Large intestine (tissue), 12 donors: ENCODE measurements around the gene TNNT3. TPM values are rescaled to one million over a fixed set of nuclear protein-coding genes. Genes with fewer than 3 reads are reported as not detected.
"Not testable (repeated sequence)": the region's sequence is repeated elsewhere in the genome, so short reads cannot be mapped to it uniquely, and the experiment has no call there.

Source experiments
- DNase-seq, 2 donors: peaks; one replicate each; pipeline versions ENCODE4 v3.0.0 to v3.0.0-alpha.2; 2013
- H3K27ac ChIP-seq: one replicate; pipeline ENCODE4 v1.5.1; 2013; ENCODE audit warnings: low read length
- H3K27me3 ChIP-seq: 2 replicates; pipeline ENCODE4 v1.6.1; 2013; ENCODE audit warnings: low read length; ENCODE audit not compliant: control insufficient read depth, insufficient read depth
- H3K36me3 ChIP-seq: 2 replicates; pipeline ENCODE4 v1.6.1; 2013; ENCODE audit warnings: low read length; ENCODE audit not compliant: control insufficient read depth, insufficient read depth
- H3K4me1 ChIP-seq: one replicate; pipeline ENCODE4 v1.6.1; 2013; ENCODE audit warnings: low read length; ENCODE audit not compliant: control insufficient read depth, insufficient read depth
- H3K4me3 ChIP-seq: one replicate; pipeline ENCODE4 v1.5.1; 2013; ENCODE audit warnings: low read length
- H3K9me3 ChIP-seq: one replicate; pipeline ENCODE4 v1.6.1; 2013; ENCODE audit warnings: mild to moderate bottlenecking, low read depth, low read length, moderate library complexity; ENCODE audit not compliant: control insufficient read depth
- WGBS: methylation state at CpG from one replicate; pipeline ENCODE4 v1.1.5; 2013; ENCODE audit warnings: low lambda C conversion rate; ENCODE audit not compliant: insufficient coverage; 5-methylcytosine and 5-hydroxymethylcytosine counted together
- long read RNA-seq, 11 donors: transcript quantifications; one replicate each; lab custom pipeline, GENCODE V29; 2026
- polyA plus RNA-seq: library from polyadenylated mRNA; unstranded; fragments of 120-200 nt; gene quantifications from one replicate; pipeline ENCODE4 v1.2.1, GENCODE V29; 2013

TNNT3 gene
- polyA plus RNA-seq = 11.9 TPM
- long read RNA-seq, donor 1 = 0 reads
- long read RNA-seq, donor 2 = 0 reads
- long read RNA-seq, donor 3 = 0 reads
- long read RNA-seq, donor 4 = 0 reads
- long read RNA-seq, donor 5, partial matches to known transcripts = 0 of 1 reads
- long read RNA-seq, donor 5, other reads (novel, unspliced or antisense) = 0 of 1 reads
- long read RNA-seq, donor 6 = 0 reads
- long read RNA-seq, donor 7 = 0 reads
- long read RNA-seq, donor 8 = 0 reads
- long read RNA-seq, donor 9 = 0 reads
- long read RNA-seq, donor 10 = 0 reads
- long read RNA-seq, donor 11 = 0 reads

DNA sequence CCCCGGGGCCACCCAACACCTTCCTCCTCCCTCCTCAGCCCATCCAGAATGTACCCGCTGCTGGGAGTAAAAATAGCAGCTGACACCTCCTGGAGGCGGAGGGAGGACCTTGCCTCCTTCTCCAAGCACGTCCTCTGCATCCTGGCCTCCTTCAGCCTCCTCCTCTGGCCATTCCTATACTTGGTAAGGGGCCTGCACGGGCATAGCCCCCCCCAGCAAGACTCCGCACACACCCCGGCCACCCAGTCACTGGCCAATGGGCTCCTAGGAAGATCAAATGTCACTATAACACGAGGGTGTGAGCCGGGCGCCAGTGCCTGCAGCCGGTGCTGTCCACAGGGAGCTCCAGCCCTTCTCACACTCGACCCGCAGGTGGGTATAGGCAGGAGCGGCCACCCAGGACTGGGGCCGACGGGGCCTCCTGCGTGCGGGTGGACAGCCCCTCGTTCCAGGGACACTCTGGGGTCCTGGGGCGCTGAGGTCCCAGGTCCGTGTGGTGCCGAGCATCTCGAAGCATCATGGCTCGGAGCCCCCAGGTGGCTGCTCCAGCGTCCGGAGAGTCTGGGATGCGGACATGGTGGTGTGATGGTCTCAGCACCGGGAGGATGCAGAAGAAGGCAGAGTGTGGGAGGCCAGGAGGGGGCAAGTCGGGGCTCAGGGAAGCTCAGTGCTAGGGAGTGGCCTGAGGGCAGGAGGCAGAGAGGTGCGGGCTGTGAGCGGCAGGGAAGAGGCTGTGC lies at the start of gene TNNT3:
Gene TNNT3, plus strand, starts transcription at position 313 of the 737 bp plus-strand sequence. CDS start 3,172 bp downstream, outside the sequence.
- no CpG with 5 or more reads among the region's 31 CpGs for WGBS

DNA sequence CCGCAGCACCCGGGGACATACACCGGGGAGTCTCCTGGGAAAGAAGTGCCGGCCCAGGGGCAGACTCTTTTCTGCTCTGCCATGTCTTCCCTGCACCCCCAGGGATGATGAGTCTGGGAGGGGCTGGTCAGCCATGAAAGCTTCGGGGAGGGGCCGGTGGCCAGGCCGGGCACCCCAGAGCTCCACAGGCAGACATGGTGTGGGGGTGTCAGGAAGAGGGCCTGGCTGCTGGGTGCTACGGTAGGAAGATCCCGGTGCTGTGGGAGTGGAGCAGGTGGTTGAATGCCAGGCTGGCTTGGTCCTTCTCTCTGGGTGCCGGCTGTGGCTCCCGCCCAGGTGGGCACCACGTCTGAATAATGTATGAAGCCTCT lies 49.2 kb upstream of the TNNT3 start:
- peaks cover 21% of the 10 kb centered on the region for H3K27me3 ChIP-seq
- H3K4me3 ChIP-seq = no peak overlapping the region
- H3K9me3 ChIP-seq = peaks cover 4% of the 10 kb centered on the region
- no peaks in the 10 kb centered on the region for H3K36me3 ChIP-seq
- peaks cover 2% of the 10 kb centered on the region for H3K4me1 ChIP-seq
- no peak for DNase-seq
- WGBS = no CpG with 5 or more reads among the region's 12 CpGs
- H3K27ac ChIP-seq = no peak overlapping the region

More for the DNA sequence above, at the start of gene TNNT3:
- Histone ChIP-seq H3K4me1 (no peaks in the 10 kb centered on the region), H3K27ac (no peak within 1 kb of the TSS), H3K27me3 (no peaks in the 10 kb centered on the region), H3K36me3 (no peaks in the 10 kb centered on the region), H3K4me3 (no peak within 1 kb of the TSS), H3K9me3 (no peaks in the 10 kb centered on the region)
- DNase-seq = no peak

DNA sequence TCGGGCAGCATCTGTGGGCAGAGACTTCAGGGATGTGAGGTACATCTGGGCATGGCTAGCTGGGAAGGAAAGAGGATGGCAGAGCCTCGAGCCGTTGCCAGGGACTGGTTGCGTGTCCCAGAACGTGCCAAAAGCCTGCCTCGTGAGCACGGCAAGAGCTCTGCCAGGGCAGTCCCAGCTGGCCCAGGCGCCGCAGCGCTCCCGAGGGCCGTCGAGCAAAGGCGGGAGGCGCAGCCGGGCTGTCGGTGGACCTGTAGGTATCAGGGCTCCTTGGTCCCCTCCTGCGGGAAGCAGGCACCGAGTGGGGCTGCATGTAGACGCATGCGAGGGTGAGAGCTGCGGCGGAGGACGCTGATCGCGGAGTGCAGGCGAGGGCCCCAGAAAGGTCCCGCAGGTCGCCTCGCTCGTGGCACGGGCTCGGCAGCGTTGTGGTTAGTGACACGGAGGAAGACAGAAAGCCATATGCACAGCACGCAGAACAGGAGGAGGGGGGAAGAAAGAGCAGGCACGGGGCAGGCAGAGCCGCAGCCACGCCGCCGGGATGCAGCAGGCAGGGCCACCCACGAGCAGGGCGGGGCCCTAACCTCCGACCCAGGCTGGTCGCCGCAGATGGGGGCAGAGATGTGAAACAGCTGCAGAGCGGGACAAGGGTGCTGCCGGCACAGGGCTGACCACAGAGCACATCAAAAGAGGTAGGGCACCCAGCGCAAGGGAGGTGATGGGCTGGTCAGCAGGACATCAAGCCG lies 48.6 kb upstream of the TNNT3 start:
- Histone ChIP-seq H3K27me3 (peaks cover 21% of the 10 kb centered on the region), H3K36me3 (no peaks in the 10 kb centered on the region), H3K4me3 (no peak overlapping the region), H3K9me3 (peaks cover 4% of the 10 kb centered on the region), H3K27ac (no peak overlapping the region), H3K4me1 (peaks cover 4% of the 10 kb centered on the region)
- DNase-seq = no peak
- no CpG with 5 or more reads among the region's 50 CpGs for WGBS

DNA sequence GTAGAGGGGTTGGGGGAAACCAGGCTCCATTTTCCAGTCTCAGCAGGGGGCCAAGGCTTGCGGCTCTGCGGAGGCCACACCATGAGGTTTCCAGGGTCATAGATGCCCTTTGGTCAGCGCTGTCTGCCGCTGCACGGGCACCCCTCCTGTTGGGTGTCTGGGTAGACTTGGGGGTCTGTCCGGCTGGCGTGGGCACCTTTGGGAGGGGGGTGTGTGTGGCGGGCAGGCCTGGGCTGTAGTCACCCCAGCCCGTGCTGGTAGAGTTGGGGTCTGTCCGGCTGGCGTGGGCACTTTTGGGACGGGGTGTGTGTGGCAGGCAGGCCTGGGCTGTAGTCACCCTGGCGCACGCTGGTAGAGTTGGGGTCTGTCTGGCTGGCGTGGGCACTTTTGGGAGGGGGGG lies 48.0 kb upstream of the TNNT3 start:
- peaks cover 9% of the 10 kb centered on the region for H3K4me1 ChIP-seq
- no peak overlapping the region for H3K27ac ChIP-seq
- H3K36me3 ChIP-seq = no peaks in the 10 kb centered on the region
- no CpG with 5 or more reads among the region's 15 CpGs for WGBS
- peaks cover 4% of the 10 kb centered on the region for H3K9me3 ChIP-seq
- H3K27me3 ChIP-seq = peaks cover 21% of the 10 kb centered on the region
- no peak overlapping the region for H3K4me3 ChIP-seq
- no peak for DNase-seq

DNA sequence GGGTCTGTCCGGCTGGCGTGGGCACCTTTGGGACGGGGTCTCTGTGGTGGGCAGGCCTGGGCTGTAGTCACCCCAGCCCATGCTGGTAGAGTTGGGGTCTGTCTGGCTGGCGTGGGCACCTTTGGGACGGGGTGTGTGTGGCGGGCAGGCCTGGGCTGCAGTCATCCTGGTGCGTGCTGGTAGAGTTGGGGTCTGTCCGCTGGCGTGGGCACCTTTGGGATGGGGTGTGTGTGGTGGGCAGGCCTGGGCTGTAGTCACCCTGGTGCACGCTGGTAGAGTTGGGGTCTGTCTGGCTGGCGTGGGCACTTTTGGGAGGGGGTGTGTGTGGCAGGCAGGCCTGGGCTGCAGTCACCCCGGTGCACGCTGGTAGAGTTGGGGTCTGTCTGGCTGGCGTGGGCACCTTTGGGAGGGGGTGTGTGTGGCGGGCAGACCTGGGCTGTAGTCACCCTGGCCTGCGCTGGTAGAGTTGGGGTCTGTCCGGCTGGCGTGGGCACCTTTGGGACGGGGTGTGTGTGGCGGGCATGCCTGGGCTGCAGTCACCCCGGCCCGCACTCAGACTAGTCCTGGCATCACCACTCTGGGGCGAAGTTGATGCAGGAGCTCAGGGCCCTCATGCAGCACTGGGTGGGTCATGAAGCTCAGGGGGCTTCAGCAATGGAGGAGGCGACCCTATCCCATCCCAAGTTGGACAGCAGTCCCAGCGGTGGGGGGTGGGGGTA lies 47.1 kb upstream of the TNNT3 start:
- Histone ChIP-seq H3K9me3 (peaks cover 4% of the 10 kb centered on the region), H3K4me3 (no peak overlapping the region), H3K27me3 (peaks cover 21% of the 10 kb centered on the region), H3K27ac (no peak overlapping the region), H3K4me1 (peaks cover 14% of the 10 kb centered on the region), H3K36me3 (no peaks in the 10 kb centered on the region)
- no peak for DNase-seq
- WGBS = no CpG with 5 or more reads among the region's 25 CpGs

DNA sequence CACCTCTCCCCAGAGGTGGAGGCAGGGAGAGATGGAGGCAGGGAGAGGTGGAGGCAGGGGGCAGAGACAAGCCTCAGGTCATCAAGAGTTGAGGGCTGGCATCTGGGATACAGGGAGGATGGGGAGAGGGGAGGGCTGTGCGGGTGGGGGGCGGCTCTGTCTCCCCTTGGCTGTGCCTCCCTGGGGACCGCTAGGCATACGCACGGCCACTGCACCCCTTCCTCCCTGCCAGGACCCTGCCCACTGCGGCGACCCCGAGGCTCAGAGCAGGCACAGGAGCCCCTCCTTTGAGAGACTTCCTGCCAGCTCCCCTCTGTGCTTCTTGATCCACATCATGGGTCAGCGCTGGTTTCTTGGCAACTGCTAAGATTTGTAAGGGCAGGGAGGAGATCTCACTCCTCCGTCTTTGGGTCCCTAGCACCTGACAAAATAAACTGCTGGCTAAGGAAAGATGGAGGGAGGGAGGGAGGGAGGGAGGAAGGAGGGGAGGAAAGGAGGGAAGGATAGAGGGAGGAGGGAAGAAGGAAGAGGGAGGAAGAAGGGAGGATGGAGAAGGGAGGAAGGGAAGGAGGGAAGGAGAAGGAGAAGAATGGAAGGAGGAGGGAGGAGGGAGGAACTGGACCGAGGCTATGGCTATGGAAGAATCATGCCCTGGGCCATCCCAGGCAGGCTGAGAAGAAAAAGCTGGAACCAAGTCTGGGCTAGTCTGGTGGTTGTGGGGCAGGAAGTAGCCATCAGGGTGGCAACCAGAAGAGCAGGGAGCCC lies 46.3 kb upstream of the TNNT3 start:
- peaks cover 17% of the 10 kb centered on the region for H3K4me1 ChIP-seq
- WGBS = 0% methylated on average over 1 of the region's 11 CpGs
- H3K27ac ChIP-seq = no peak overlapping the region

DNA sequence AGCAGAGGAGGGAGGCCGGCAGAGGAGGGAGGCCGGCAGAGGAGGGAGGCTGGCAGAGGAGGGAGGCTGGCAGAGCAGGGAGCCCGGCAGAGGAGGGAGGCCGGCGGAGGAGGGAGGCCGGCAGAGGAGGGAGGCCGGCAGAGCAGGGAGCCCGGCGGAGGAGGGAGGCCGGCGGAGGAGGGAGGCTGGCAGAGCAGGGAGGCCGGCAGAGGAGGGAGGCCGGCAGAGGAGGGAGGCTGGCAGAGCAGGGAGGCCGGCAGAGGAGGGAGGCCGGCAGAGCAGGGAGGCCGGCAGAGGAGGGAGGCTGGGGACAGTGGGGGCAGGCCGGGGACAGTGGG lies 45.7 kb upstream of the TNNT3 start:
- H3K9me3 ChIP-seq, H3K27ac ChIP-seq, H3K36me3 ChIP-seq, DNase-seq, H3K4me3 ChIP-seq: not testable (repeated sequence)
- no CpG with 5 or more reads among the region's 17 CpGs for WGBS
- Histone ChIP-seq H3K4me1 (peaks cover 17% of the 10 kb centered on the region), H3K27me3 (peaks cover 21% of the 10 kb centered on the region)

More for the DNA sequence above, 46.3 kb upstream of the TNNT3 start:
- H3K36me3 ChIP-seq = no peaks in the 10 kb centered on the region
- H3K9me3 ChIP-seq = peaks cover 4% of the 10 kb centered on the region
- H3K4me3 ChIP-seq = no peak overlapping the region
- H3K27me3 ChIP-seq = peaks cover 21% of the 10 kb centered on the region
- DNase-seq = no peak

DNA sequence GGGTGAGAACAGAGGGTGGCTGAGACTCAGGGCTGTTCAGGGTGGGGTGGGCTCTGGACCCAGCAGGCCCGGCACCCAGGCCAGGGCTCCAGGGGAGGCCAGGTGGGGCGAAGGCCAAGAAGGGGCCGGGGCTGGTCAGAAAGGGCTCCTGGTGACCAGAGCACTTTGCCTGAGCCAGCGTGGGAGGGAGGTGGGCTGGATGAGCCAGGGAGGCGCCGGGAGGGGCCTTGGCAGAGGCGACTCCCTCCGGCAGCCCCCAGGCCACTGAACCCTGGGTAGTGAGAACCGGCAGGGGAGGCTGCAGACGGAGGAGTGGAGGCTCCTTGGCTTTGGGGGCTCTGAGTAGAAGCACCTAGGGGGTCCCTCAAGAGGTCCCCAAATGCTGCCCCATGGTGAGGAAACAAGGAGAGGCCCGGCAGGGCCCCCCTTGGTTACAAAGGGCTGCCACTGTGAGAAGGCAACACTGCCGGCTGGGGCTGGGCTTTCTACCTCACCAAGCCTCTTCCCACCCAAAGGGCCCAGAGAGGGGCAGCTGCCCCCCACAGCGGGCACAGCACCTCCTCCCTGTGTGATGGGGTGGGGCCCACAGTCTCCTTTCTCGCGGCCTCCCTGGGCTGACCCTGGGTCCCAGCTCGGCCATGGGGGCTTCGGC lies 44.9 kb upstream of the TNNT3 start:
- not testable (repeated sequence) for DNase-seq, H3K27ac ChIP-seq, H3K9me3 ChIP-seq, H3K36me3 ChIP-seq, H3K4me3 ChIP-seq
- H3K4me1 ChIP-seq = peaks cover 17% of the 10 kb centered on the region
- no CpG with 5 or more reads among the region's 17 CpGs for WGBS
- peaks cover 19% of the 10 kb centered on the region for H3K27me3 ChIP-seq

DNA sequence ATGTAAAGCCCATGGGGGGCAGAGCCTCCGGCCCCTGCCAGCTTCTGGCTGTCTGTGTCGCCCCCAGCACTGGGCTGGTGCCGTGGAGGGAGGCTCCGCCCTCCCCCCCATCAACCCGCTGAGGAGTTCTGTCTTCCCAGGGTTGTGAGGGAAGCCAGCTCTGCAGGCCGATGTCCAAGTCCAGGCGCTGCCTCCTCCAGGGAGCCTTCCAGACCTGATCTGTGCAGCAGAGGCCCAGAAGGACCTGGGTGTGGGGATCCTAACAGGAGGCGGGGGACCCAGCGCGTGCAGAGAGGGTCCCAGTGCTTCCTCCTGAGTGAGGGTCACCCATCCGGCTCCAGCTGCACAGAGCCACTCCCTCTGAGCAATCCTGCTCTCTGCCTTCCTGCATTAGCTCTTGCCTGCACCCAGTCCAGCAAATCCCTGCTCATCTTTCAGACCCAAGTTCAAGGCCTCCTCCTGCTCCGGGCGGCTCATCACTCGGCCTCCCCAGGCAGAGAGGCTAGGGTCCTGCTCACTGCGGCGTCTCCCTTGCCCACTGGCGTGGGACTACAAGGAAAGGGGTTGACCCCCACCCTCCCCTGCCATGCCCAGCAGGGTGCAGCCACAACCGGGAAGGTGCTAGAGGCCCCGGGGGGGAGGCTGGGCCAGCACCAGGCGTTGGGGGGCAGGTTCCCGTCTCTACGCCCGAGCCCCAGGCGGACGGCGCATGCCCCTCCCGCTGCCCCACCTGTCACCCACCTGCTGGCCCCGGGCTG lies 44.2 kb upstream of the TNNT3 start:
- WGBS = no CpG with 5 or more reads among the region's 28 CpGs
- no peak for DNase-seq
- peaks cover 11% of the 10 kb centered on the region for H3K27me3 ChIP-seq
- H3K4me1 ChIP-seq = peaks cover 17% of the 10 kb centered on the region
- H3K36me3 ChIP-seq = no peaks in the 10 kb centered on the region
- H3K9me3 ChIP-seq = peaks cover 4% of the 10 kb centered on the region
- no peak overlapping the region for H3K27ac ChIP-seq
- H3K4me3 ChIP-seq = no peak overlapping the region
